ENCODE data around the gene LTBP1. TPM values are rescaled to one million over a fixed set of nuclear protein-coding genes. Genes with fewer than 3 reads are reported as not detected.
"Not testable (repeated sequence)": the region's sequence is repeated elsewhere in the genome, so short reads cannot be mapped to it uniquely, and the experiment has no call there.

LTBP1 gene
- total RNA-seq, 4 donors from 2014 or later: 15.8 to 56.7 (median 28.3) TPM

DNA sequence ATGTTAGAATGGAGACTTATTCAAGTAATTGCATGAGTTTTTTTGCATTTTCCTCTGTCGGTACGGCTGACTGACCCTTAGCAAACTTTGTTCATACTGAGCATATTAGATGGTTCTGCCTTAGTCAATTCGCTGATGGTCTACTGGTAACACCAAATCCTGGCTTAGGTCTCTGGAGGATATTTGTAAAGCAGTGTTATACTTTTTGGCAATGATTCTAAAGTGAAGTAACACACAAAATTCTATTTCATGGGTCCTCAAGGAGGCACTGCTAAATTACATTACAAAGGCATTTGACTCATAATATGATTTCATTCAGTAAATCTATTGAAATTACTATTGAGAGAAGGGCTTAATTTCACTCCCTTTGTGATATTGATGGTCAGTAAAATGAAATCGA lies 282.9 kb downstream of the LTBP1 start:
- intact Hi-C loops (cut with DNase I; ENCODE audit: low total_unique reads): no loop called here
- TF ChIP-seq EP300 (IDR thresholded peaks at IDR 0.05; ENCODE audit: low read depth): no peak
- TF ChIP-seq, protein P1, sequence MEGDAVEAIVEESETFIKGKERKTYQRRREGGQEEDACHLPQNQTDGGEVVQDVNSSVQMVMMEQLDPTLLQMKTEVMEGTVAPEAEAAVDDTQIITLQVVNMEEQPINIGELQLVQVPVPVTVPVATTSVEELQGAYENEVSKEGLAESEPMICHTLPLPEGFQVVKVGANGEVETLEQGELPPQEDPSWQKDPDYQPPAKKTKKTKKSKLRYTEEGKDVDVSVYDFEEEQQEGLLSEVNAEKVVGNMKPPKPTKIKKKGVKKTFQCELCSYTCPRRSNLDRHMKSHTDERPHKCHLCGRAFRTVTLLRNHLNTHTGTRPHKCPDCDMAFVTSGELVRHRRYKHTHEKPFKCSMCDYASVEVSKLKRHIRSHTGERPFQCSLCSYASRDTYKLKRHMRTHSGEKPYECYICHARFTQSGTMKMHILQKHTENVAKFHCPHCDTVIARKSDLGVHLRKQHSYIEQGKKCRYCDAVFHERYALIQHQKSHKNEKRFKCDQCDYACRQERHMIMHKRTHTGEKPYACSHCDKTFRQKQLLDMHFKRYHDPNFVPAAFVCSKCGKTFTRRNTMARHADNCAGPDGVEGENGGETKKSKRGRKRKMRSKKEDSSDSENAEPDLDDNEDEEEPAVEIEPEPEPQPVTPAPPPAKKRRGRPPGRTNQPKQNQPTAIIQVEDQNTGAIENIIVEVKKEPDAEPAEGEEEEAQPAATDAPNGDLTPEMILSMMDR (IDR thresholded peaks at IDR 0.05): no peak
- no peak for TF ChIP-seq POLR2A (IDR thresholded peaks at IDR 0.05)
- TF ChIP-seq POLR2AphosphoS5 (IDR thresholded peaks at IDR 0.05): no peak
- no peaks in the 10 kb centered on the region for H3K36me3 ChIP-seq
- H3K9me3 ChIP-seq: no peaks in the 10 kb centered on the region
- WGBS, 2 donors (ENCODE audit: low coverage in 1 of 2): 87 to 89% methylated on average over 3 to 4 of the region's 4 CpGs
- in situ Hi-C loops (cut with MboI; ENCODE audit: low pct_ligation_motif_present in 1 of 4, low pct_unique_long_range_greater_than_20kb in 1 of 4, low sequenced_read_pairs in 3 of 4): no loop called here
- H3K27ac ChIP-seq: no peak overlapping the region
- H3K4me3 ChIP-seq: no peak overlapping the region
- DNase-seq: no peak
- H3K4me1 ChIP-seq: no peaks in the 10 kb centered on the region
- H3K27me3 ChIP-seq: no peaks in the 10 kb centered on the region

DNA sequence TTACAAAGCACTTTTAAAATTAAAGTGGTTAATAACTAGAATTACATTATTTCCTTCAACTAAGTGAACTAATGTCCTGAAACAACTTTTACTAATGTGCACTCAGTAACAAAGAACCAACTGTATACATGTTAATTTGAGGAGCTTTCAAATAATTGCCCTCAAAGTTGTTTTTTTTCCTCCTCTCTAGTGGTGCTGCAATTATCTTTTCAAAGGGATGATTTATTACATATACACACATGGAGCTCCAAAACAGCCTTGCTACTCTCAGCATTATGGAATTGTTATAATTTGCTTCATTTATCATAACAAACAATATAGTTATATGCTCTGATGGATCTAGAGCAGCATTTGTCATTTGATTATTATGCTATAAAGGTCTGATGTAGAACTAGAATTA lies 283.4 kb downstream of the LTBP1 start:
- H3K36me3 ChIP-seq: no peaks in the 10 kb centered on the region
- in situ Hi-C loops (cut with MboI; ENCODE audit: low pct_ligation_motif_present in 1 of 4, low pct_unique_long_range_greater_than_20kb in 1 of 4, low sequenced_read_pairs in 3 of 4): no loop called here
- DNase-seq: no peak

DNA sequence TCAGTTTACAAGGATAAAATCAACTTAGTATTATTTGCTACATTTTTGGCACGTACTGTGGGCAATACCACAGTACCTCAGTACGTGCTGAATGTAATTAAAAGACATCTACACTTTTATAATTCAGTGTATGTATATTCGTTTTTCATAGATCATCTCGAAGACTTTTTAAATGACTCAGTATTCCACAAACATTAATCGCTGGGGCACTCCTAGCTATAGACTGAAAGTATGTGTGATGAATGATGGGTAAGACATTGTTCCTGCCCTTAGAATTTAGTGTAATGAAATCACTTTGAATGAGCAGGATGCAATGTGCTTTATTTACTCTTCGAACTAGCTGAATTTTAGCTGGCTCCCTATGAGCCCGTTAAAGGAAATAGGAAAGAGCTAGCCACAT lies 284.1 kb downstream of the LTBP1 start:
- Histone ChIP-seq H3K9me3 (no peaks in the 10 kb centered on the region), H3K4me1 (no peaks in the 10 kb centered on the region), H3K36me3 (no peaks in the 10 kb centered on the region), H3K4me3 (no peak overlapping the region), H3K27ac (no peak overlapping the region), H3K27me3 (no peaks in the 10 kb centered on the region)
- DNase-seq: no peak
- TF ChIP-seq EP300 (IDR thresholded peaks at IDR 0.05; ENCODE audit: low read depth) (no peak), POLR2A (IDR thresholded peaks at IDR 0.05) (no peak)
- TF ChIP-seq, protein P1 (IDR thresholded peaks at IDR 0.05): no peak
- WGBS, 2 donors (ENCODE audit: low coverage in 1 of 2): 74 to 77% methylated on average over 6 to 7 of the region's 7 CpGs
- intact Hi-C loops (cut with DNase I; ENCODE audit: low total_unique reads) (no loop called here), in situ Hi-C loops (cut with MboI; ENCODE audit: low pct_ligation_motif_present in 1 of 4, low pct_unique_long_range_greater_than_20kb in 1 of 4, low sequenced_read_pairs in 3 of 4) (no loop called here)

More for the DNA sequence above, 283.4 kb downstream of the LTBP1 start:
- Histone ChIP-seq H3K9me3 (no peaks in the 10 kb centered on the region), H3K4me3 (no peak overlapping the region), H3K4me1 (no peaks in the 10 kb centered on the region), H3K27ac (no peak overlapping the region), H3K27me3 (no peaks in the 10 kb centered on the region)
- intact Hi-C loops (cut with DNase I; ENCODE audit: low total_unique reads): no loop called here
- no peak for TF ChIP-seq EP300 (IDR thresholded peaks at IDR 0.05; ENCODE audit: low read depth)
- TF ChIP-seq POLR2A (IDR thresholded peaks at IDR 0.05): no peak
- TF ChIP-seq POLR2AphosphoS5 (IDR thresholded peaks at IDR 0.05): no peak
- TF ChIP-seq, protein P1 (IDR thresholded peaks at IDR 0.05): no peak

DNA sequence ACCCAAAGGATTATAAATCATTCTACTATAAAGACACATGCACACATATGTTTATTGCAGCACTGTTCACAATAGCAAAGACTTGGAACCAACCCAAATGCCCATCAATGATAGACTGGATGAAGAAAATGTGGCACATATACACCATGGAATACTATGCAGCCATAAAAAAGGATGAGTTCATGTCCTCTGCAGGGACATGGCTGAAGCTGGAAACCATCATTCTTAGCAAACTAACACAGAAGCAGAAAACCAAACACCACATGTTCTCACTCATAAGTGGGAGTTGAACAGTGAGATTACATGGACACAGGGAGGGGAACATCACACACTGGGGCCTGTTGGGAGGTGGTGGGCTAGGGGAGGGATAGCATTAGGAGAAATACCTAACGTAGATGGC lies 288.8 kb downstream of the LTBP1 start:
- in situ Hi-C loops (cut with MboI; ENCODE audit: low pct_ligation_motif_present in 1 of 4, low pct_unique_long_range_greater_than_20kb in 1 of 4, low sequenced_read_pairs in 3 of 4); H3K4me1 ChIP-seq; H3K27ac ChIP-seq; H3K36me3 ChIP-seq; intact Hi-C loops (cut with DNase I; ENCODE audit: low total_unique reads); DNase-seq; H3K9me3 ChIP-seq; H3K27me3 ChIP-seq; H3K4me3 ChIP-seq: not testable (repeated sequence)
- WGBS, 2 donors (ENCODE audit: low coverage in 1 of 2): 83 to 87% methylated on average over 1 of the region's 1 CpG

Data from transverse colon (tissue), 4 donors.